H9 (cell line): ENCODE measurements around the gene EEF1AKMT2. TPM values are rescaled to one million over a fixed set of nuclear protein-coding genes. Genes with fewer than 3 reads are reported as not detected.
"Not testable (repeated sequence)": the region's sequence is repeated elsewhere in the genome, so short reads cannot be mapped to it uniquely, and the experiment has no call there.

ENCODE experiments used
- DNase-seq: peaks from one replicate; pipeline ENCODE4 v3.0.0-alpha.2; 2017
- H2AFZ ChIP-seq: one replicate; pipeline ENCODE4 v1.6.1; 2013; ENCODE audit warnings: mild to moderate bottlenecking, low read length, control low read depth, moderate library complexity
- H2AK5ac ChIP-seq: 2 replicates; pipeline ENCODE4 v1.6.1; 2013; ENCODE audit warnings: low read length, control low read depth, mixed read lengths; ENCODE audit not compliant: insufficient read length
- H2BK120ac ChIP-seq: one replicate; pipeline ENCODE4 v1.6.1; 2013; ENCODE audit warnings: low read depth, mild to moderate bottlenecking, low read length, control low read depth, inconsistent platforms; ENCODE audit not compliant: poor library complexity, severe bottlenecking
- H2BK12ac ChIP-seq: 2 replicates; pipeline ENCODE4 v1.6.1; 2013; ENCODE audit warnings: low read length, control low read depth, mixed read lengths, low read depth; ENCODE audit not compliant: insufficient read length
- H2BK15ac ChIP-seq: 2 replicates; pipeline ENCODE4 v1.6.1; 2013; ENCODE audit warnings: low read depth, low read length, control low read depth
- H2BK20ac ChIP-seq: one replicate; pipeline ENCODE4 v1.6.1; 2013; ENCODE audit warnings: low read depth, mild to moderate bottlenecking, low read length, control low read depth, inconsistent platforms; ENCODE audit not compliant: poor library complexity, severe bottlenecking
- H2BK5ac ChIP-seq: 2 replicates; pipeline ENCODE4 v1.6.1; 2013; ENCODE audit warnings: low read length, control low read depth, mixed read lengths; ENCODE audit not compliant: insufficient read length
- H3K14ac ChIP-seq: 2 replicates; pipeline ENCODE4 v1.6.1; 2013; ENCODE audit warnings: low read length, control low read depth; ENCODE audit not compliant: insufficient read depth
- H3K18ac ChIP-seq: 2 replicates; pipeline ENCODE4 v1.6.1; 2013; ENCODE audit warnings: low read depth, mild to moderate bottlenecking, mixed read lengths, low read length, control low read depth; ENCODE audit not compliant: insufficient read length
- H3K23ac ChIP-seq: 2 replicates; pipeline ENCODE4 v1.6.1; 2013; ENCODE audit warnings: low read length, control low read depth, mixed read lengths, low read depth; ENCODE audit not compliant: insufficient read length
- H3K23me2 ChIP-seq: 2 replicates; pipeline ENCODE4 v1.6.1; 2013; ENCODE audit warnings: low read depth, mild to moderate bottlenecking, mixed read lengths, low read length, control low read depth; ENCODE audit not compliant: insufficient read length, poor library complexity, severe bottlenecking
- H3K27ac ChIP-seq: 2 replicates; pipeline ENCODE4 v1.5.1; 2013; ENCODE audit warnings: low read length, control low read depth, mixed read lengths, low read depth; ENCODE audit not compliant: insufficient read length
- H3K27me3 ChIP-seq: 2 replicates; pipeline ENCODE4 v1.6.1; 2013; ENCODE audit warnings: low read length, control low read depth, inconsistent platforms; ENCODE audit not compliant: insufficient read depth
- H3K4ac ChIP-seq: 2 replicates; pipeline ENCODE4 v1.6.1; 2013; ENCODE audit warnings: low read depth, mild to moderate bottlenecking, control low read depth, inconsistent platforms, low read length, moderate library complexity
- H3K4me1 ChIP-seq: 2 replicates; pipeline ENCODE4 v1.6.1; 2013; ENCODE audit warnings: low read length, control low read depth, inconsistent platforms; ENCODE audit not compliant: insufficient read depth
- H3K4me2 ChIP-seq: 2 replicates; pipeline ENCODE4 v1.6.1; 2013; ENCODE audit warnings: low read length, control low read depth, mixed read lengths; ENCODE audit not compliant: insufficient read length, insufficient read depth
- H3K56ac ChIP-seq: 2 replicates; pipeline ENCODE4 v1.6.1; 2013; ENCODE audit warnings: low read depth, mild to moderate bottlenecking, mixed read lengths, low read length, control low read depth; ENCODE audit not compliant: insufficient read length
- H3K79me1 ChIP-seq: 2 replicates; pipeline ENCODE4 v1.6.1; 2013; ENCODE audit warnings: low read depth, mild to moderate bottlenecking, moderate library complexity, low read length, control low read depth, inconsistent platforms; ENCODE audit not compliant: insufficient read depth, poor library complexity, severe bottlenecking
- H3K79me2 ChIP-seq: 2 replicates; pipeline ENCODE4 v1.6.1; 2013; ENCODE audit warnings: low read length, control low read depth, inconsistent platforms; ENCODE audit not compliant: insufficient read depth
- H3K9ac ChIP-seq: 2 replicates; pipeline ENCODE4 v1.6.1; 2013; ENCODE audit warnings: low read length, control low read depth, mixed read lengths; ENCODE audit not compliant: insufficient read length; ENCODE audit errors: extremely low read depth
- H3K9me3 ChIP-seq: one replicate; pipeline ENCODE4 v1.6.1; 2013; ENCODE audit warnings: low read depth, low read length, inconsistent platforms; ENCODE audit not compliant: control insufficient read depth
- H3T11ph ChIP-seq: one replicate; pipeline ENCODE4 v1.6.1; 2013; ENCODE audit warnings: mild to moderate bottlenecking, low read length, control low read depth, inconsistent platforms
- H4K20me1 ChIP-seq: one replicate; pipeline ENCODE4 v1.6.1; 2013; ENCODE audit not compliant: control insufficient read depth, insufficient read length, insufficient read depth
- H4K5ac ChIP-seq: 2 replicates; pipeline ENCODE4 v1.6.1; 2013; ENCODE audit warnings: low read depth, mild to moderate bottlenecking, mixed read lengths, low read length, control low read depth; ENCODE audit not compliant: insufficient read length
- H4K8ac ChIP-seq: replicated peaks from 2 replicates; pipeline ENCODE4 v1.6.1; 2013; ENCODE audit warnings: low read length, control low read depth, mixed read lengths, low read depth; ENCODE audit not compliant: insufficient read length
- H4K91ac ChIP-seq: 2 replicates; pipeline ENCODE4 v1.6.1; 2013; ENCODE audit warnings: low read depth, mild to moderate bottlenecking, moderate library complexity, mixed read lengths, low read length, control low read depth; ENCODE audit not compliant: insufficient read length
- H3K27ac Mint-ChIP-seq, 3 experiments: 2 replicates in 2 of 3; 3 replicates in 1 of 3; pipeline ENCODE4 v1.8.0; 2020 to 2021; ENCODE audit warnings: mixed read lengths in 3 of 3, mild to moderate bottlenecking in 1 of 3, moderate library complexity in 1 of 3
- H3K27me3 Mint-ChIP-seq: 2 replicates; pipeline ENCODE4 v1.8.0; 2021; ENCODE audit warnings: low read depth, mild to moderate bottlenecking, moderate library complexity, mixed read lengths
- H3K36me3 Mint-ChIP-seq, 3 experiments: 2 replicates in 2 of 3; 3 replicates in 1 of 3; pipeline ENCODE4 v1.8.0; 2020 to 2021; ENCODE audit warnings: low read depth in 3 of 3, mixed read lengths in 3 of 3; ENCODE audit not compliant: insufficient read depth in 1 of 3
- H3K4me1 Mint-ChIP-seq, 2 experiments: 2 replicates each; pipeline ENCODE4 v1.8.0; 2020; ENCODE audit warnings: mixed read lengths in 2 of 2
- H3K4me3 Mint-ChIP-seq, 2 experiments: 2 replicates in 1 of 2; 3 replicates in 1 of 2; pipeline ENCODE4 v1.8.0; 2020 to 2021; ENCODE audit warnings: mild to moderate bottlenecking in 2 of 2, mixed read lengths in 2 of 2, moderate library complexity in 1 of 2
- H3K9me3 Mint-ChIP-seq, 2 experiments: 2 replicates in 1 of 2; 3 replicates in 1 of 2; pipeline ENCODE4 v1.8.0; 2020; ENCODE audit warnings: mild to moderate bottlenecking in 2 of 2, mixed read lengths in 2 of 2, moderate library complexity in 1 of 2
- CTCF ChIP-seq: fragments of 200-600 bp; sonication (generic); conservative IDR thresholded peaks from 3 replicates; pipeline ENCODE4 v1.8.0; 2021; ENCODE audit warnings: antibody characterized with exemption, mild to moderate bottlenecking
- WGBS: extraction: QIAGEN DNeasy Blood & Tissue Kit; methylation state at CpG from one replicate; pipeline ENCODE4 v1.1.7; 2013; ENCODE audit warnings: missing lambda C conversion rate, low lambda C conversion rate, mixed read lengths; ENCODE audit not compliant: insufficient read length; ENCODE audit errors: extremely low coverage; 5-methylcytosine and 5-hydroxymethylcytosine counted together
- total RNA-seq: library from RNA; stranded (reverse); gene quantifications from 2 replicates; pipeline ENCODE4 v1.2.1, GENCODE V29; 2021

Gene EEF1AKMT2
- total RNA-seq, 1 experiment from 2014 or later = 19.0 TPM

- H3K9me3 Mint-ChIP-seq = no peaks in the 10 kb centered on the region
These were observed 34.0 kb upstream of the EEF1AKMT2 start for GRCh38 chr10:124825702-124826101.

GRCh38 chr10:124824932-124825331, 33.2 kb upstream of the EEF1AKMT2 start:
- H3K36me3 Mint-ChIP-seq = peaks cover 15 to 46% (median 43%) of the 10 kb centered on the region in 3 experiments; a peak in 6 of 7 replicates
- not testable (repeated sequence) for H2BK15ac ChIP-seq, H3K4me1 ChIP-seq, H3T11ph ChIP-seq, H3K9ac ChIP-seq, H3K14ac ChIP-seq, H3K27ac Mint-ChIP-seq, H3K27ac ChIP-seq, H2BK120ac ChIP-seq, H4K91ac ChIP-seq, H3K79me1 ChIP-seq, H4K5ac ChIP-seq, H2BK20ac ChIP-seq, H4K20me1 ChIP-seq, H2BK12ac ChIP-seq, H2BK5ac ChIP-seq, DNase-seq, H2AK5ac ChIP-seq, H3K4me1 Mint-ChIP-seq, H3K4me2 ChIP-seq, H3K56ac ChIP-seq, H3K18ac ChIP-seq, H3K79me2 ChIP-seq, H3K4me3 Mint-ChIP-seq, H3K27me3 ChIP-seq, H3K4ac ChIP-seq, H2AFZ ChIP-seq, H3K27me3 Mint-ChIP-seq, H3K23me2 ChIP-seq, H3K9me3 Mint-ChIP-seq, H3K9me3 ChIP-seq, H3K23ac ChIP-seq, H4K8ac ChIP-seq
- WGBS = no CpG with 5 or more reads among the region's 7 CpGs

More at GRCh38 chr10:124825702-124826101, 34.0 kb upstream of the EEF1AKMT2 start:
- Histone ChIP-seq H4K5ac (no peak overlapping the region), H4K91ac (no peak overlapping the region), H2BK15ac (no peak overlapping the region), H3K9me3 (no peaks in the 10 kb centered on the region), H4K20me1 (no peaks in the 10 kb centered on the region), H3K79me1 (no peaks in the 10 kb centered on the region), H3K9ac (no peak overlapping the region), H3K56ac (no peak overlapping the region), H3K27me3 (no peaks in the 10 kb centered on the region), H3K23me2 (no peaks in the 10 kb centered on the region), H3T11ph (no peak overlapping the region), H3K4me2 (no peak overlapping the region), H3K4ac (no peak overlapping the region), H2BK120ac (no peak overlapping the region), H3K27ac (no peak overlapping the region), H2BK20ac (no peak overlapping the region), H4K8ac (no peak overlapping the region), H3K18ac (no peak overlapping the region), H3K14ac (no peak overlapping the region), H2AFZ (no peak overlapping the region), H2BK12ac (no peak overlapping the region), H3K79me2 (no peaks in the 10 kb centered on the region), H3K4me1 (no peaks in the 10 kb centered on the region), H2BK5ac (no peak overlapping the region), H2AK5ac (no peak overlapping the region), H3K23ac (no peak overlapping the region)
- peaks cover 15 to 48% (median 45%) of the 10 kb centered on the region in 3 experiments; a peak in 6 of 7 replicates for H3K36me3 Mint-ChIP-seq
- no peaks in the 10 kb centered on the region for H3K27me3 Mint-ChIP-seq
- DNase-seq = no peak
- no peaks in the 10 kb centered on the region for H3K4me1 Mint-ChIP-seq
- no peak for TF ChIP-seq CTCF
- no peak overlapping the region for H3K27ac Mint-ChIP-seq
- H3K4me3 Mint-ChIP-seq = no peak overlapping the region
